HFF-Myc (cell line): ENCODE data around the gene ERICH4.

Source experiments
- DNase-seq: peaks from one replicate; pipeline ENCODE4 v3.0.0-alpha.2; 2011; ENCODE audit warnings: low read depth; ENCODE audit errors: extremely low read depth
- H3K4me3 ChIP-seq: replicated peaks from 2 replicates; pipeline ENCODE4 v1.5.1; 2011; ENCODE audit warnings: low read depth, mild to moderate bottlenecking, control low read depth, low read length
- TF ChIP-seq, protein P1 (sequence below): IDR thresholded peaks from 2 replicates; pipeline ENCODE4 v1.5.1; 2012; ENCODE audit warnings: mild to moderate bottlenecking, low read depth, low read length, control low read depth; ENCODE audit errors: missing control alignments

Gene ERICH4

DNA sequence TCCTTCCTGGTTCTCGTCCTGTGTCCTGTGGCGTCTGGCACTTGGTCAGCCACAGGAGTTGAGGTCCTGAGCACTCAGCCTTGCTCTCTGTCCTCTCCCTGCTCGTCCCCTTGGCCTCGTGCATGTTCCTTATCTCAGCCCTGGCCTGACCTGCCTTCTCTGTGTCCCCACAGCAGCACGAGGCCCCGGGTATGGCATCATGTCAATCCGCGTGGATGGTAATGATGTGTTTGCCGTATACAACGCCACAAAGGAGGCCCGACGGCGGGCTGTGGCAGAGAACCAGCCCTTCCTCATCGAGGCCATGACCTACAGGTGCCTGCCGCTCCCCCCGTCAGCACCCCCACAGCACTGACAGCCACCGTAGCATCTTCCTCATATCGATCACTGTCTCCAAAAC is 20.5 kb upstream of the ERICH4 start:
- no peak overlapping the region for H3K4me3 ChIP-seq
- DNase-seq: no peak
- TF ChIP-seq, protein P1, sequence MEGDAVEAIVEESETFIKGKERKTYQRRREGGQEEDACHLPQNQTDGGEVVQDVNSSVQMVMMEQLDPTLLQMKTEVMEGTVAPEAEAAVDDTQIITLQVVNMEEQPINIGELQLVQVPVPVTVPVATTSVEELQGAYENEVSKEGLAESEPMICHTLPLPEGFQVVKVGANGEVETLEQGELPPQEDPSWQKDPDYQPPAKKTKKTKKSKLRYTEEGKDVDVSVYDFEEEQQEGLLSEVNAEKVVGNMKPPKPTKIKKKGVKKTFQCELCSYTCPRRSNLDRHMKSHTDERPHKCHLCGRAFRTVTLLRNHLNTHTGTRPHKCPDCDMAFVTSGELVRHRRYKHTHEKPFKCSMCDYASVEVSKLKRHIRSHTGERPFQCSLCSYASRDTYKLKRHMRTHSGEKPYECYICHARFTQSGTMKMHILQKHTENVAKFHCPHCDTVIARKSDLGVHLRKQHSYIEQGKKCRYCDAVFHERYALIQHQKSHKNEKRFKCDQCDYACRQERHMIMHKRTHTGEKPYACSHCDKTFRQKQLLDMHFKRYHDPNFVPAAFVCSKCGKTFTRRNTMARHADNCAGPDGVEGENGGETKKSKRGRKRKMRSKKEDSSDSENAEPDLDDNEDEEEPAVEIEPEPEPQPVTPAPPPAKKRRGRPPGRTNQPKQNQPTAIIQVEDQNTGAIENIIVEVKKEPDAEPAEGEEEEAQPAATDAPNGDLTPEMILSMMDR: no peak

DNA sequence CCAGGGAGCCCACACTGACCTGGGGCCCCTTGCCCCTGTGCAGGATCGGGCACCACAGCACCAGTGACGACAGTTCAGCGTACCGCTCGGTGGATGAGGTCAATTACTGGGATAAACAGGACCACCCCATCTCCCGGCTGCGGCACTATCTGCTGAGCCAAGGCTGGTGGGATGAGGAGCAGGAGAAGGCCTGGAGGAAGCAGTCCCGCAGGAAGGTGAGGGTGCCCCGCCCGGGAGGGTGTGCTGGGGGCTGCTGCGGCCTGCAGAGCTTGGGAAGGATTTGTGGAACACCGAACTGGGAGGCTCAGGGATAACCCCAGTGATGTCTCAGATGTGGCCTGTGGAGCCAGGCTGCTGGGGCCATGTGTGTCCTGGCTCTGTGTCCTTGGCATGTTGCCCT is 20.0 kb upstream of the ERICH4 start:
- no peak overlapping the region for H3K4me3 ChIP-seq
- DNase-seq: no peak
- TF ChIP-seq, protein P1: no peak

DNA sequence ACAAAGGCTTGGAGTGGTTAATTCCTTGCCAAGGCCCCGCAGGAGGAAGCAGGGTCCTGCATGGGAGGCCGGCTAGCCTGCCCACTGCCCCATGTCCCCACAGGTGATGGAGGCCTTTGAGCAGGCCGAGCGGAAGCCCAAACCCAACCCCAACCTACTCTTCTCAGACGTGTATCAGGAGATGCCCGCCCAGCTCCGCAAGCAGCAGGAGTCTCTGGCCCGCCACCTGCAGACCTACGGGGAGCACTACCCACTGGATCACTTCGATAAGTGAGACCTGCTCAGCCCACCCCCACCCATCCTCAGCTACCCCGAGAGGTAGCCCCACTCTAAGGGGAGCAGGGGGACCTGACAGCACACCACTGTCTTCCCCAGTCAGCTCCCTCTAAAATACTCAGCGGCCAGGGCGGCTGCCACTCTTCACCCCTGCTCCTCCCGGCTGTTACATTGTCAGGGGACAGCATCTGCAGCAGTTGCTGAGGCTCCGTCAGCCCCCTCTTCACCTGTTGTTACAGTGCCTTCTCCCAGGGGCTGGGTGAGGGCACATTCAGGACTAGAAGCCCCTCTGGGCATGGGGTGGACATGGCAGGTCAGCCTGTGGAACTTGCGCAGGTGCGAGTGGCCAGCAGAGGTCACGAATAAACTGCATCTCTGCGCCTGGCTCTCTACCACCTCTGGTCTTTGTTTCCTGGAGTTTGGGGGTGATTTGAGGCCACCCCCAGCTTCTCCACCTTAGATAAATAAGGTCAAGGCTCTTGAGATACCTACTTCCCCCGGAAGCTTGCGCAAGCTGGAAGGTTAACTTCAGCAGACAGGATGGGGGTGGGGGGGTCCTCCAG is 18.4 kb upstream of the ERICH4 start:
- TF ChIP-seq, protein P1: no peak
- no peak overlapping the region for H3K4me3 ChIP-seq
- no peak for DNase-seq

DNA sequence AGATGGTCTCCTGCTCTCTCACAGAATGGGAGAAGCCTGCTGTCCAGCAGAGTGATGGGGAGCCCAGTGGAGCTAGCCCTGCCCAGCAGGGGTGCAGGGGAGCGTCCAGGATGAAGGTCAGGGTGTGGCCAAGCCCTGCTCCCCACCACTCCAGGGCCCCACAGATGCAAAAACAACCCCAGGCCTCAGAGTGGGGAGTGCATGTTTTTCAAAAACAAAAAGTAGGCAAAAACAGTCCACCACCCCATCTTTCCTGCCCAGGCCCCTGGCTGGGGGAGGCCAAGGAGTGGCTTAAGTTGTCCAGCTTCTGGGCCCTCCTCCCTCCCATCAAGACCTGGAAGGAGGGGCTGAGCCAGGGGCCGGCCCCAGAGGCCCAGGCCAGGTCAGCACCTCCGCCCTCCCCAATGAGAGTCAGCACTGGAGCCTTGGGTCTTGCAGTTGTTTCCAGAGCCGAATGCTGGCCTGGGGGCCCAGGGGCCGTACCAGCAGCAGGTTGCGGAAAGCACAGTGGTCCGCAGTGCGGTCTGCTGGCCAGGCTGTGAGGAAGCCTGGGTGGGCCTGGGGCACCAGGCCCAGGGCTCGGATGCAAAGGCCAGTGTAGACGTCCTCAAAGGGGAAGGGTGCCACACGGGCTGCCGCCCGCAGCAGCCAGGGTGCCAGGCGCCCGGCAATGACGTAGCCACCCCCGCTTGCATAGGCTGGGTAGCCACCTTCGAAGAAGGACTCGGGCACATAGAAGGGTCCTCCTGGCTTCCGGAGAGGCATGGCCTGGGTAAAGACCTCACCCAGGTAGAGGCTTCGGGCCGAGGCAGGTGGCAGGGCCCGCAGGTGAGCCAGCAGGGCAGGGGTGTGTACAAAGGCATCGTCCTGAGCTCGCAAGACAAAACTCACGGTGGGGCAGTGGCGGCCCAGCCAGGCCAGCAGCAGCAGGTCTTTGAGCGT is 17.5 kb upstream of the ERICH4 start:
- H3K4me3 ChIP-seq: no peak overlapping the region
- TF ChIP-seq, protein P1: no peak
- DNase-seq: no peak

DNA sequence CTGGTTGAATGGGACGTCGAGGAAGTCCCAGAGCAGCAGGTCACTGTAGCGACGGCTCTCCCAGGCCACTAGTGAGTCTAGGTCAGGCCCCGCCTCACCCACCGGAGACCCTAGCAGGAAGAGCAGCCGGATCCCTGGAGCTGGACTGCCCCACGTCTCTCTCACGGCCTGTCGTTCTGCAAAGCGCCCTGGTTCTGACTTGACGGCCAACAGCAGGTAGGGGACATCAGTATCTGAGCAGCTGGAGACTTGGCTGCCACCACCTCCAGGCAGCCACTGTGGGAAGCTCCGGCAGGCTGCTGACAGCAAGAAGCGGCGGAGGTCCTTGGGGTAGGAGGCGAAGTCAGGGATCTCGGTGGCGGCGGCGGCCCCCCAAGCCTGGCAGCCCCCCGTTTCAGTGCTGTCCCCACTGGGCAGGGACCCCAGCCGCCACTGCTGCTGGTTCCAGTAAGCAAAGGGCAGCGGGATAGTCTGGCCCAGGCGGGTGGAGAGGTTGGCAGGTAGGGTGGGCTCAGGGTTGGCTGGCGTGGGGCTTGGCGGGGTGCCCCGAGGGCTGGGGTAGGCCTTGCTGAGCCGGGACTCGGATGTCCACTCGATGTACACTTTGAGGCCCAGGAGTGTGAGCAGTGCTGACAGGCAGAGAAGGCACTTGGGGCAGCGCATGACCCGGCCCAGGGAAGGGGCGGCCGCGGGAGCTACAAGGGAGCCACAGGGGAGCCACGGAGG is 16.7 kb upstream of the ERICH4 start:
- TF ChIP-seq, protein P1: no peak
- DNase-seq: no peak
- no peak overlapping the region for H3K4me3 ChIP-seq

DNA sequence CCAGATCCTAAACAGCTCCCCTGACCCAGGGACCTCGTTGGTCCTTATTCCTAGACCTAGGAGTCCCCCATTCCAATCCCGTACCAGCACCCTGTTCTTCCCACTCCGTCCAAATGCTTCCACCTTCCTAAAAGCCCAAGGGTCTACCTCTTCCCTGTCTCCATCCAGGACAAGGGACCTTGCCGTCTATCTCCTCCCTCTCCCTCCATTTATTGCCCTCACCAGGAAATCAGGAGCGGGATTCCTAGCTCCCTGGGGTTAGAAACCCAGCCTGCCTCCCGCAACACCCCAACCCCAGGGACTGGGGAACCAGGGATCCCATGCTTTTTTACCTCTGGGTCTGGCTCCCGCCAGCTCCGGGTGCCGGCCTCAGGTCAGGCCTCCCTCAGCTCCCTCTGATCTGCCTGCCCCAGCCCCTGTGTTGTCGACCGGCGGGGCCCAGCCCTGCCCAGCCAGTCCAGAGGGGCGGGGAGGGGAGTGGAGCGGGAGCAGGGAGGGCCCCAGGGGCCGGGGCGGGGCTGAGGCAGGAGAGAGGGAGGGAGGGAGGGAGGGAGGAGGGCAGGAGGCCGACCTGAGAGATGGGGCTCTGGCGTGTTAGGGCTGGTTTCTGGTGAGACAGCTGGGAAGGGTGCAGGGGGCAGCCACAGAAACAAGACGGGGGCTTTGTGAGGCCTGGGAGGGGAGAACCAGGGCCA is 15.9 kb upstream of the ERICH4 start, which contains the start of gene B3GNT8:
TSS of gene B3GNT8 (minus strand) at position 423 of the 695 bp plus-strand sequence. CDS start 596 bp downstream, outside the sequence.
- H3K4me3 ChIP-seq: peak within 1 kb of the TSS; percentile 20
- DNase-seq: no peak
- TF ChIP-seq, protein P1: no peak
